Gastroesophageal sphincter (tissue), 4 donors: ENCODE measurements around the gene IFT80. TPM values are rescaled to one million over a fixed set of nuclear protein-coding genes. Genes with fewer than 3 reads are reported as not detected.

ENCODE experiments used
- ATAC-seq: fragments of 150-250 bp; one replicate; pipeline ENCODE4 v1.9.1; 2016; ENCODE audit warnings: mild to moderate bottlenecking, moderate library complexity
- H3K27ac ChIP-seq, 4 donors: fragments of 200-600 bp; sonication (generic) in 3 of 4; 1 replicate in 3 of 4; 2 replicates in 1 of 4; pipeline ENCODE4 v1.5.1; 2016 to 2019
- H3K27me3 ChIP-seq: fragments of 200-600 bp; sonication (generic); one replicate; pipeline ENCODE4 v1.5.1; 2019
- H3K36me3 ChIP-seq, 2 donors: fragments of 200-600 bp; sonication (generic); one replicate each; pipeline ENCODE4 v1.5.1; 2019; ENCODE audit warnings: control low read depth in 1 of 2
- H3K4me1 ChIP-seq, 3 donors: fragments of 200-600 bp; sonication (generic); 1 replicate in 2 of 3; 2 replicates in 1 of 3; pipeline ENCODE4 v1.5.1; 2016 to 2019; ENCODE audit warnings: control low read depth in 2 of 3
- H3K4me3 ChIP-seq, 2 donors: fragments of 200-600 bp; sonication (generic); one replicate each; pipeline ENCODE4 v1.5.1; 2019; ENCODE audit warnings: mild to moderate bottlenecking in 1 of 2, moderate library complexity in 1 of 2
- H3K9me3 ChIP-seq, 3 donors: fragments of 200-600 bp; sonication (generic); one replicate each; pipeline ENCODE4 v1.5.1; 2017 to 2019; ENCODE audit warnings: control low read depth in 2 of 3
- CTCF ChIP-seq, 4 experiments: fragments of 200-600 bp in 2 of 4; fragments of 450-650 bp in 2 of 4; sonication (generic) in 1 of 4; IDR thresholded peaks; one replicate each; pipeline ENCODE4 v1.5.1; 2017 to 2019; ENCODE audit warnings: antibody characterized with exemption in 4 of 4, mild to moderate bottlenecking in 2 of 4, moderate library complexity in 2 of 4
- EP300 ChIP-seq: sonication (generic); formaldehyde crosslinking; IDR thresholded peaks from one replicate; pipeline ENCODE4 v1.6.1; 2017; ENCODE audit warnings: antibody characterized with exemption, mild to moderate bottlenecking
- POLR2A ChIP-seq, 2 donors: fragments of 450-650 bp; IDR thresholded peaks; one replicate each; pipeline ENCODE4 v1.6.1; 2017; ENCODE audit warnings: antibody characterized with exemption in 2 of 2, mild to moderate bottlenecking in 2 of 2, moderate library complexity in 1 of 2
- POLR2AphosphoS5 ChIP-seq: sonication (generic); formaldehyde crosslinking; IDR thresholded peaks from one replicate; pipeline ENCODE4 v1.6.1; 2017; ENCODE audit warnings: antibody characterized with exemption
- WGBS, 2 donors: methylation state at CpG; one replicate each; pipeline ENCODE4 v1.1.5; 2018; ENCODE audit warnings: low coverage in 1 of 2; 5-methylcytosine and 5-hydroxymethylcytosine counted together
- total RNA-seq, 4 donors: library from RNA; depleted of rRNA; stranded (reverse); fragments of >200 nt; gene quantifications; one replicate each; pipeline ENCODE4 v1.1.0, GENCODE V29; 2016

Gene IFT80
- total RNA-seq, 4 donors from 2014 or later, result 14.9 to 36.6 (median 20.1) TPM

GRCh38 chr3:160400702-160401150 lies 1.7 kb upstream of the IFT80 start:
- ATAC-seq, result no peak
- Histone ChIP-seq H3K27ac (peak overlapping the region; percentile 74 to 90 (median 85)), H3K27me3 (peaks cover 18% of the 10 kb centered on the region), H3K4me1 (peaks cover 6 to 43% (median 6%) of the 10 kb centered on the region in 3 donors), H3K36me3 (no peaks in the 10 kb centered on the region), H3K4me3 (peak overlapping the region; percentile 69 to 82), H3K9me3 (no peaks in the 10 kb centered on the region)
- 0% methylated on average over 1 to 4 of the region's 51 CpGs for WGBS, 2 donors
- no peak for TF ChIP-seq EP300
- no peak for TF ChIP-seq POLR2A (IDR thresholded peaks at IDR 0.05)
- TF ChIP-seq POLR2AphosphoS5, result no peak
- TF ChIP-seq CTCF (IDR thresholded peaks at IDR 0.05), result no peak

- TF ChIP-seq POLR2A (IDR thresholded peaks at IDR 0.05) (no peak), CTCF (IDR thresholded peaks at IDR 0.05) (no peak), EP300 (no peak), POLR2AphosphoS5 (no peak)
- no peaks in the 10 kb centered on the region for H3K9me3 ChIP-seq
- 2 to 4% methylated on average over 14 to 18 of the region's 49 CpGs for WGBS, 2 donors
- peak overlapping the region; percentile 74 to 90 (median 85) for H3K27ac ChIP-seq
- H3K4me1 ChIP-seq, result peaks cover 6 to 43% (median 6%) of the 10 kb centered on the region in 3 donors
- no peak for ATAC-seq
- H3K36me3 ChIP-seq, result no peaks in the 10 kb centered on the region
- peak overlapping the region; percentile 69 to 82 for H3K4me3 ChIP-seq
- peaks cover 18% of the 10 kb centered on the region for H3K27me3 ChIP-seq
Observed at GRCh38 chr3:160400030-160400701, 1.1 kb upstream of the IFT80 start.

GRCh38 chr3:160398820-160399124 lies 253 bp downstream of the IFT80 start:
- ATAC-seq, result peak; percentile 20
- TF ChIP-seq EP300 (no peak), CTCF (IDR thresholded peaks at IDR 0.05) (peak in 1 of 4 experiments; percentile 19)

GRCh38 chr3:160395297-160395696 lies 3.7 kb downstream of the IFT80 start:
- no peaks in the 10 kb centered on the region for H3K9me3 ChIP-seq
- TF ChIP-seq POLR2AphosphoS5, result no peak
- no peak for TF ChIP-seq POLR2A (IDR thresholded peaks at IDR 0.05)
- no peak for TF ChIP-seq CTCF (IDR thresholded peaks at IDR 0.05)
- TF ChIP-seq EP300, result no peak
- H3K36me3 ChIP-seq, result no peaks in the 10 kb centered on the region
- H3K4me3 ChIP-seq, result no peak overlapping the region
- H3K27me3 ChIP-seq, result no peaks in the 10 kb centered on the region
- ATAC-seq, result no peak
- no peak overlapping the region for H3K27ac ChIP-seq
- peaks cover 0 to 16% (median 6%) of the 10 kb centered on the region in 3 donors for H3K4me1 ChIP-seq

More at GRCh38 chr3:160398820-160399124, 253 bp downstream of the IFT80 start:
- no peaks in the 10 kb centered on the region for H3K36me3 ChIP-seq
- no peaks in the 10 kb centered on the region for H3K9me3 ChIP-seq
- H3K27me3 ChIP-seq, result peaks cover 18% of the 10 kb centered on the region
- H3K4me3 ChIP-seq, result peak overlapping the region; percentile 69 to 82
- 0% methylated on average over 4 to 9 of the region's 9 CpGs for WGBS, 2 donors
- H3K4me1 ChIP-seq, result peaks cover 6 to 43% (median 6%) of the 10 kb centered on the region in 3 donors
- peak overlapping the region; percentile 74 to 90 (median 85) for H3K27ac ChIP-seq

GRCh38 chr3:160394009-160394392 lies 5.0 kb downstream of the IFT80 start:
- TF ChIP-seq POLR2A (IDR thresholded peaks at IDR 0.05) (no peak), EP300 (no peak), CTCF (IDR thresholded peaks at IDR 0.05) (no peak), POLR2AphosphoS5 (no peak)
- 89 to 90% methylated on average over 2 to 3 of the region's 3 CpGs for WGBS, 2 donors
- ATAC-seq, result no peak
- Histone ChIP-seq H3K27me3 (no peaks in the 10 kb centered on the region), H3K4me3 (no peak overlapping the region), H3K27ac (no peak overlapping the region), H3K4me1 (peaks cover 0 to 11% (median 6%) of the 10 kb centered on the region in 3 donors), H3K36me3 (no peaks in the 10 kb centered on the region), H3K9me3 (no peaks in the 10 kb centered on the region)
